Vagina (tissue), 2 donors: ENCODE data around the gene TSNAX. TPM values are rescaled to one million over a fixed set of nuclear protein-coding genes. Genes with fewer than 3 reads are reported as not detected.

ENCODE experiments used
- DNase-seq, 2 donors: peaks; one replicate each; pipeline ENCODE4 v3.0.0-alpha.2; 2017; ENCODE audit errors: extremely low spot score in 2 of 2
- H3K27ac ChIP-seq: fragments of 200-600 bp; sonication (generic); one replicate; pipeline ENCODE4 v1.5.1; 2019
- H3K27me3 ChIP-seq: fragments of 200-600 bp; sonication (generic); one replicate; pipeline ENCODE4 v1.5.1; 2019
- H3K36me3 ChIP-seq, 2 donors: fragments of 200-600 bp; sonication (generic); one replicate each; pipeline ENCODE4 v1.5.1; 2017 to 2019
- H3K4me1 ChIP-seq: fragments of 200-600 bp; sonication (generic); one replicate; pipeline ENCODE4 v1.5.1; 2019
- H3K4me3 ChIP-seq, 2 donors: fragments of 200-600 bp; sonication (generic); 1 replicate in 1 of 2; 2 replicates in 1 of 2; pipeline ENCODE4 v1.5.1; 2016 to 2019
- H3K9me3 ChIP-seq: fragments of 200-600 bp; sonication (generic); one replicate; pipeline ENCODE4 v1.5.1; 2019
- POLR2A ChIP-seq, 2 donors: fragments of 450-650 bp; IDR thresholded peaks; one replicate each; pipeline ENCODE4 v1.6.1; 2017; ENCODE audit warnings: antibody characterized with exemption in 2 of 2, mild to moderate bottlenecking in 2 of 2, moderate library complexity in 2 of 2
- POLR2AphosphoS5 ChIP-seq, 2 donors: sonication (generic); formaldehyde crosslinking; IDR thresholded peaks; one replicate each; pipeline ENCODE4 v1.9.0; 2017; ENCODE audit warnings: antibody characterized with exemption in 2 of 2, mild to moderate bottlenecking in 2 of 2, low read depth in 1 of 2; ENCODE audit not compliant: insufficient read depth in 1 of 2
- intact Hi-C: fragments of 100-400 bp; cut with DNase I; formaldehyde crosslinking; loops from one replicate; pipeline ENCODE4 v1.15.1; 2023
- total RNA-seq: library from RNA; depleted of rRNA; stranded (reverse); fragments of >200 nt; gene quantifications from one replicate; pipeline ENCODE4 v1.2.3, GENCODE V29; 2016
- TF ChIP-seq, protein P1 (sequence below), 3 experiments: fragments of 450-650 bp in 2 of 3; fragments of 200-600 bp in 1 of 3; sonication (generic) in 1 of 3; IDR thresholded peaks; one replicate each; pipeline ENCODE4 v1.5.1; 2017 to 2019; ENCODE audit warnings: antibody characterized with exemption in 3 of 3, mild to moderate bottlenecking in 2 of 3, moderate library complexity in 2 of 3

TSNAX gene
- total RNA-seq, 1 donor from 2014 or later: 20.4 TPM

DNA sequence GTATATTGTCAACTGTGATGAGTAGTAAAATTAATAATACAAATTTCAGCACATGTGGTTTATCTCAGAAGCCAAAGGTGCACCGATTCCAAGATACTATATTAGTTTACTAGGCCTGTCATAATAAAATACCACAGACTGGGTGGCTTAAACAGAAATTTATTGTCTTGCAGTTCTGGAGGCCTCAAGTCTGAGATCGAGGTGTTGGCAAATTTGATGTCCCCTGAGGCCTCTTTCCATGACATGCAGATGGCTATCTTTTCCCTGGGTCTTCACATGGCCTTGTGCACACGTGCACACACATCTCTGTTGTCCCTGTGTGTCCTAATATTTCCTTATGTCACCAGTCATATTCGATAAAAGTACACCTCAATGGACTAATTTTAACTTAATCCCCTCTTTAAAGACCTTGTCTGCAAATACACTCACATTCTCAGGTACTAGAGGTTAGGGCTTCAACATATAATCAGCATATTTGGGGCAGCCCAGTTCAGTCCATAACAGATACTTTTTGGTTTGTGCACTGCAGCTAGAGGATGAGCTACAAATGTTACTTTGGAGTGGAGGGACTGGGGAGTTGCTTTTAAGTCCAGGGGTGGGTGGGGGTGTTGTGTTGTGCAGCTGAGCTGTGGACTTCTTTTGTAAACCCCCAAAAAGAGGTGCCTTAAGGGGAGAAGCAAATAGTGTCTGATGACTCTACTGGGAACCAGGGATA, 21.4 kb downstream of the TSNAX start:
- peaks cover under 1% of the 10 kb centered on the region for H3K4me1 ChIP-seq
- H3K9me3 ChIP-seq: no peaks in the 10 kb centered on the region
- TF ChIP-seq POLR2AphosphoS5 (IDR thresholded peaks at IDR 0.05; ENCODE audit: insufficient read depth in 1 of 2, low read depth in 1 of 2) (no peak), POLR2A (IDR thresholded peaks at IDR 0.05) (no peak)
- TF ChIP-seq, protein P1, sequence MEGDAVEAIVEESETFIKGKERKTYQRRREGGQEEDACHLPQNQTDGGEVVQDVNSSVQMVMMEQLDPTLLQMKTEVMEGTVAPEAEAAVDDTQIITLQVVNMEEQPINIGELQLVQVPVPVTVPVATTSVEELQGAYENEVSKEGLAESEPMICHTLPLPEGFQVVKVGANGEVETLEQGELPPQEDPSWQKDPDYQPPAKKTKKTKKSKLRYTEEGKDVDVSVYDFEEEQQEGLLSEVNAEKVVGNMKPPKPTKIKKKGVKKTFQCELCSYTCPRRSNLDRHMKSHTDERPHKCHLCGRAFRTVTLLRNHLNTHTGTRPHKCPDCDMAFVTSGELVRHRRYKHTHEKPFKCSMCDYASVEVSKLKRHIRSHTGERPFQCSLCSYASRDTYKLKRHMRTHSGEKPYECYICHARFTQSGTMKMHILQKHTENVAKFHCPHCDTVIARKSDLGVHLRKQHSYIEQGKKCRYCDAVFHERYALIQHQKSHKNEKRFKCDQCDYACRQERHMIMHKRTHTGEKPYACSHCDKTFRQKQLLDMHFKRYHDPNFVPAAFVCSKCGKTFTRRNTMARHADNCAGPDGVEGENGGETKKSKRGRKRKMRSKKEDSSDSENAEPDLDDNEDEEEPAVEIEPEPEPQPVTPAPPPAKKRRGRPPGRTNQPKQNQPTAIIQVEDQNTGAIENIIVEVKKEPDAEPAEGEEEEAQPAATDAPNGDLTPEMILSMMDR (IDR thresholded peaks at IDR 0.05): no peak
- H3K4me3 ChIP-seq: no peak overlapping the region
- H3K27me3 ChIP-seq: no peaks in the 10 kb centered on the region
- H3K36me3 ChIP-seq: no peaks in the 10 kb centered on the region
- no peak for DNase-seq
- intact Hi-C loops: no loop called here
- H3K27ac ChIP-seq: no peak overlapping the region

DNA sequence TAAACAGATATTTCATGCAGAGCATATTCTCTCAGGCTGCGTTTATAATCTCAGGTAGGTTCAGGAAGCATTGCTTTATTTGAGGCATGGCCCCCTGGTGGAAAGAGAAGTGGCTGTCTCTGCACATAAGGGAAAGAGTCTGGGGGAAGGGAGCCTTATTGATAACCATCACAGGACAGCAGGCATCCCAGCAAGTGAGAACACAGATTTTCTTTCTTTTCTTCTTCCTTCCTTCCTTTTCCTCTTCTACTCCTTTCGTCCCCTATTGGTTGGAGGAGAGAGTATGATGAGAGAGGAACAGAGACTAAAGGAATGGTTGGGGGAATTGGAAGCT, 21.9 kb downstream of the TSNAX start:
- no peaks in the 10 kb centered on the region for H3K4me1 ChIP-seq
- no peak overlapping the region for H3K27ac ChIP-seq
- H3K9me3 ChIP-seq: no peaks in the 10 kb centered on the region
- DNase-seq: no peak
- H3K36me3 ChIP-seq: no peaks in the 10 kb centered on the region
- no peak overlapping the region for H3K4me3 ChIP-seq
- intact Hi-C loops: no loop called here
- H3K27me3 ChIP-seq: no peaks in the 10 kb centered on the region
- TF ChIP-seq POLR2A (IDR thresholded peaks at IDR 0.05) (no peak), POLR2AphosphoS5 (IDR thresholded peaks at IDR 0.05; ENCODE audit: insufficient read depth in 1 of 2, low read depth in 1 of 2) (no peak)
- TF ChIP-seq, protein P1 (IDR thresholded peaks at IDR 0.05): no peak

DNA sequence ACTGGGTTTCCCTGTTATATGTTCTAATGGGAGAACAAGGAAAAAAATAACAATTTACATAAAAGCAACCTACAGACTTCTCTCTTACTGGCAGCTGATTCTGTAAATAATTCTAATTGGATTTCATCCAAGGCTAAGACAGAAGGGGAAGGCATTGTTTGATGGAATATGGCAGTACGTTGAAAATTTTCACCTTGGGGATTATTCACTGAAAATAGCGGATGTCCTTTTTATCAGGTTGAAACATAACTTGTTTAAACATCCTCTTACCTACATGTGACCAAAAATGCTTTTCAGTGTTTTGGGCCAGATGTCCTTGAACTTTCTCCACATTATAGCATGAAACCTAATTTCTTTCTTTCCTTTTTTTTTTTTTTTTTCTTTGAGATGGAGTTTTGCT, 24.9 kb downstream of the TSNAX start:
- intact Hi-C loops: no loop called here
- no peak overlapping the region for H3K4me3 ChIP-seq
- TF ChIP-seq POLR2AphosphoS5 (IDR thresholded peaks at IDR 0.05; ENCODE audit: insufficient read depth in 1 of 2, low read depth in 1 of 2) (peak in 1 of 2 donors; percentile 80), POLR2A (IDR thresholded peaks at IDR 0.05) (no peak)
- TF ChIP-seq, protein P1 (IDR thresholded peaks at IDR 0.05): no peak
- no peaks in the 10 kb centered on the region for H3K9me3 ChIP-seq
- H3K36me3 ChIP-seq: no peaks in the 10 kb centered on the region
- DNase-seq: no peak
- H3K27ac ChIP-seq: no peak overlapping the region
- H3K27me3 ChIP-seq: no peaks in the 10 kb centered on the region
- peaks cover 5% of the 10 kb centered on the region for H3K4me1 ChIP-seq

DNA sequence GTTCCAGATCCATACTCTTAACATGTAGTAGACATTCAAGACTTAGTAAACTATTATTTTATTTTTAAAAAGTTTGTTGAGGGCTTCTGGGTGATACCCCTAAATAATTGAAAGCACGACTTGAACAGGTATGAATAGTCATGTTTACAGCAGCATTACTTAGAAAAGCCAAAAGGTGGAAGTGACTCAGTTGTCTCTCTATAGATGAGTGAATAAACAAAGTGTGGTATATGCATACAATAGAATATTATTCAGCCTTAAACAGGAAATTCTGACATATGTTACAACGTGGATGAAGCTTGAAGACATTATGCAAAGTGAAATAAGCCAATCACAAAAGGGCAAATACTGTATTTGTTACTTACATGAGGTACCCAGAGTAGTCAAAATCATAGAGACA, 26.5 kb downstream of the TSNAX start:
- TF ChIP-seq POLR2AphosphoS5 (IDR thresholded peaks at IDR 0.05; ENCODE audit: insufficient read depth in 1 of 2, low read depth in 1 of 2): no peak
- TF ChIP-seq POLR2A (IDR thresholded peaks at IDR 0.05): no peak
- TF ChIP-seq, protein P1 (IDR thresholded peaks at IDR 0.05): no peak
- H3K27me3 ChIP-seq: no peaks in the 10 kb centered on the region
- intact Hi-C loops: no loop called here
- H3K27ac ChIP-seq: no peak overlapping the region
- no peaks in the 10 kb centered on the region for H3K9me3 ChIP-seq
- H3K4me3 ChIP-seq: no peak overlapping the region
- no peak for DNase-seq
- peaks cover 0 to 4% of the 10 kb centered on the region in 2 donors for H3K36me3 ChIP-seq
- peaks cover 5% of the 10 kb centered on the region for H3K4me1 ChIP-seq

DNA sequence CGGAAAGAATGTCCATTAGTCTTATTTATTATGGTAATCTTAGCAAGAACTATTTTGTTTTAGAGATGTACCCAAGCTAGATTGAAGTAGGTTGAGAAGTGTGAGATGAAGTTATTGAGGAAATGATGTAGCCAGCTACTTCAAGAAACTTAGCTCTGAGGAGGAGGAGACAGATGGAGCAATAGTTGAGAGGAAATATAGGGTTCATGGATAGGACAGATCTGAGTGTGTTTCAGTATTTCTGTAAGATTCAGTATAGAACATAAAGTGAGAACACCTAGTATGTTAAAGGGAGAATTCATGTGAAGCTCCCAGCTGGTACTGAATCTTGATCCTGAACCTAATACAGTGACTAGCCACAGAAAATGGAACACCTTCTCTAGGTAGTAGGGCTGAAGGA, 28.9 kb downstream of the TSNAX start:
- Histone ChIP-seq H3K27ac (no peak overlapping the region), H3K27me3 (no peaks in the 10 kb centered on the region), H3K4me1 (peaks cover 5% of the 10 kb centered on the region), H3K4me3 (no peak overlapping the region), H3K36me3 (peaks cover 0 to 4% of the 10 kb centered on the region in 2 donors), H3K9me3 (no peaks in the 10 kb centered on the region)
- TF ChIP-seq POLR2AphosphoS5 (IDR thresholded peaks at IDR 0.05; ENCODE audit: insufficient read depth in 1 of 2, low read depth in 1 of 2) (no peak), POLR2A (IDR thresholded peaks at IDR 0.05) (no peak)
- TF ChIP-seq, protein P1 (IDR thresholded peaks at IDR 0.05): no peak
- intact Hi-C loops: no loop called here
- DNase-seq: no peak
